Aortic smooth muscle cell (primary cell): ENCODE measurements around the gene OS9. TPM values are rescaled to one million over a fixed set of nuclear protein-coding genes. Genes with fewer than 3 reads are reported as not detected.

Experiments used
- total RNA-seq: library from RNA; depleted of rRNA; stranded (reverse); fragments of >200 nt; gene quantifications from 2 replicates; pipeline ENCODE4 v1.2.3, GENCODE V29; 2014

Gene OS9, protein sequence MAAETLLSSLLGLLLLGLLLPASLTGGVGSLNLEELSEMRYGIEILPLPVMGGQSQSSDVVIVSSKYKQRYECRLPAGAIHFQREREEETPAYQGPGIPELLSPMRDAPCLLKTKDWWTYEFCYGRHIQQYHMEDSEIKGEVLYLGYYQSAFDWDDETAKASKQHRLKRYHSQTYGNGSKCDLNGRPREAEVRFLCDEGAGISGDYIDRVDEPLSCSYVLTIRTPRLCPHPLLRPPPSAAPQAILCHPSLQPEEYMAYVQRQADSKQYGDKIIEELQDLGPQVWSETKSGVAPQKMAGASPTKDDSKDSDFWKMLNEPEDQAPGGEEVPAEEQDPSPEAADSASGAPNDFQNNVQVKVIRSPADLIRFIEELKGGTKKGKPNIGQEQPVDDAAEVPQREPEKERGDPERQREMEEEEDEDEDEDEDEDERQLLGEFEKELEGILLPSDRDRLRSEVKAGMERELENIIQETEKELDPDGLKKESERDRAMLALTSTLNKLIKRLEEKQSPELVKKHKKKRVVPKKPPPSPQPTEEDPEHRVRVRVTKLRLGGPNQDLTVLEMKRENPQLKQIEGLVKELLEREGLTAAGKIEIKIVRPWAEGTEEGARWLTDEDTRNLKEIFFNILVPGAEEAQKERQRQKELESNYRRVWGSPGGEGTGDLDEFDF
- 220 and 268 TPM in 2 replicates for total RNA-seq

DNA sequence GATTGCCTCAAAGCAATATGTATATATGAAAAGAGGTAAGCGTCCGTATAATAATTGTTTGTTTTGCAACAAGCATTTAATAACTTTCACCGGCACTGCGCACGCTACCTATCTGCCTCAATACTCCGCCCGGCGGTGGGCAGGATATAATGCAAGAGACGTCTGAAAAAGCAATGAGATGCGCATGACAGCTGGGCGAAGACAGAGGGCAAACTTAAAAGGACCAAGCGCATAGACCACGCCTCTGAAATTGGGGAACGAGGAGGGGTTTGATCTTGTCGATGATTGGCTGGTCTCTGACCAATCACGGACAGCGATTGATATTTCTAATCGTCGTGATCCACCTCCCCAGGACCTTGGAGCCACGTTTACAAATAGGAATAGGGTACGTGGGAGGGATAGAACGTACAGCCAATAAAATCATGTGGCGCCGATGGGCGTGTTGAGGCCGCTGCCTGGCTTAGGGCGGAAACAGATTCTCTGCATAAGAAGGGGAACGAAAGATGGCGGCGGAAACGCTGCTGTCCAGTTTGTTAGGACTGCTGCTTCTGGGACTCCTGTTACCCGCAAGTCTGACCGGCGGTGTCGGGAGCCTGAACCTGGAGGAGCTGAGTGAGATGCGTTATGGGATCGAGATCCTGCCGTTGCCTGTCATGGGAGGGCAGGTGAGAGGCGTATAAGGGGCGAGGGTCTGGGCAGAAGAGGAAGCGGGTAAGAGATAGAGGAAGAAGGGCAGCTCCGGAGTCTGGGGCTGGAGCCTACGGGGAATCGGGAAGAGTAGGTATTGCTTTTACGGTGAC, at the start of gene OS9:
Gene OS9, plus strand, starts transcription at position 474 of the 800 bp plus-strand sequence. Its CDS starts 30 bp downstream, at position 504.

GRCh38 chr12:57738661-57739237, 44.8 kb downstream of the OS9 start, which contains the start of gene AGAP2:
AGAP2 (minus strand) TSS chr12:57738742; CDS start chr12:57738246, 496 bp downstream.

DNA sequence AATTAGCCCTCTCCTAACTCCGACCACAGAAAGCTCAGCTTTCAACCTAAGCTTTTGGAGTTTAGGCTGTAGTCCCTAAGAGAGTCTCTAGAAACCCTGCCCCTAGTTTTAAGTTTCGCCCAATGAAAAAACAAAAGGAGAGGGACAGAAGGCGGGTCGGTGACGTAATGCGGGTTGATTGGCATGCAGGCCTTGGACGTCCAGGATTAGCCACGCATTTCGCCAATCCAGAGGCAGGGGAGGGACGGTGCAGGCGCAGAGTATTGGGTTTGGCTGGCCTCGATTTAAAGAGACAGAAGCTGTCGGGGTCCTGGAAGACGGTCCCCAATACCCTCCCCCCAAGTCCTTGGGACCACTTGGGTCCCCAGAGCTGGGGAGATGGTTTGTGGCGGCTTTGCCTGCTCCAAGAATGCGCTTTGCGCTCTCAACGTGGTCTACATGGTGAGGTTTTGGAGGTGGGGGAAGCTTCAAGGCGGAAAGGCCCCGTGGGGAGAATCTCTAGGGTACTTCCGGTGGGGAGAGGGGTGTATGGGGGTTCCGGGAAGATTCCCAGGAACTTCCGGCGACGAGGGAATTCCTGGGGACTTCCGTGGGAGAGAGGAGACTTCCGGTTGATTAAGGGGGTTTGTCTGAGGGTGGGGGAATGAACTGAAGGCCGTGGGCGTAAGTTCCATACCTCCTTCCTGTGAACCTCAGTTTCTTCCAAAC, 51.0 kb downstream of the OS9 start, which contains the start of gene TSPAN31:
Gene TSPAN31, plus strand, starts transcription at position 263 of the 708 bp plus-strand sequence. Its CDS starts 116 bp downstream, at position 379.

GRCh38 chr12:57751788-57752667, 58.1 kb downstream of the OS9 start, which contains the start of gene CDK4:
CDK4 (minus strand) TSS chr12:57752310; CDS start chr12:57751717, 593 bp downstream.

GRCh38 chr12:57754411-57755193, 60.7 kb downstream of the OS9 start, which contains the start of gene MARCHF9:
MARCHF9 (plus strand) TSS chr12:57755103; CDS start chr12:57755529, 426 bp downstream.

GRCh38 chr12:57766464-57767304, 72.8 kb downstream of the OS9 start, which contains the start of gene CYP27B1:
CYP27B1 (minus strand) TSS chr12:57767078; CDS start chr12:57767041, 37 bp downstream.

Other genes with a start within 250 kb of the OS9 start
- 0.06 TPM in 1 of 2 replicates, not detected in the other for gene INHBE, start 238.8 kb upstream of the OS9 start, total RNA-seq
- gene GLI1, start 234.3 kb upstream of the OS9 start, total RNA-seq = 0.13 and 0.31 TPM in 2 replicates
- gene ARHGAP9, start 214.3 kb upstream of the OS9 start, total RNA-seq = not detected in 2 replicates
- 117 and 143 TPM in 2 replicates for gene MARS1, start 206.1 kb upstream of the OS9 start, total RNA-seq
- 36.1 and 51.7 TPM in 2 replicates for gene DDIT3, start 173.6 kb upstream of the OS9 start, total RNA-seq
- gene MBD6, start 171.3 kb upstream of the OS9 start, total RNA-seq = 4.2 and 9.2 TPM in 2 replicates
- 77.5 and 94.4 TPM in 2 replicates for gene DCTN2, start 146.9 kb upstream of the OS9 start, total RNA-seq
- gene KIF5A, start 144.1 kb upstream of the OS9 start, total RNA-seq = 0.06 and 0.26 TPM in 2 replicates
- gene PIP4K2C, start 102.9 kb upstream of the OS9 start, total RNA-seq = 13.5 and 18.1 TPM in 2 replicates
- gene DTX3, start 89.3 kb upstream of the OS9 start, total RNA-seq = 13.2 and 15.7 TPM in 2 replicates
- 16.8 and 18.8 TPM in 2 replicates for gene ARHGEF25, start 82.7 kb upstream of the OS9 start, total RNA-seq
- gene B4GALNT1, start 60.9 kb upstream of the OS9 start, total RNA-seq = 1.5 and 2.6 TPM in 2 replicates
- gene AGAP2, start 44.6 kb downstream of the OS9 start, total RNA-seq = 0.13 and 0.19 TPM in 2 replicates
- 58.3 and 67.4 TPM in 2 replicates for gene TSPAN31, start 50.9 kb downstream of the OS9 start, total RNA-seq
- 145 and 155 TPM in 2 replicates for gene CDK4, start 58.2 kb downstream of the OS9 start, total RNA-seq
- gene MARCHF9, start 61.0 kb downstream of the OS9 start, total RNA-seq = 5.8 and 6.6 TPM in 2 replicates
- gene CYP27B1, start 72.9 kb downstream of the OS9 start, total RNA-seq = 0.19 and 0.40 TPM in 2 replicates
- 3.6 and 5.5 TPM in 2 replicates for gene METTL1, start 78.0 kb downstream of the OS9 start, total RNA-seq
- gene EEF1AKMT3, start 78.5 kb downstream of the OS9 start, total RNA-seq = 5.2 and 5.4 TPM in 2 replicates
- gene TSFM, start 88.7 kb downstream of the OS9 start, total RNA-seq = 16.6 and 17.2 TPM in 2 replicates
- gene AVIL, start 124.6 kb downstream of the OS9 start, total RNA-seq = 2.4 and 4.6 TPM in 2 replicates
- 38.3 and 60.7 TPM in 2 replicates for gene CTDSP2, start 152.6 kb downstream of the OS9 start, total RNA-seq
- 3.0 and 5.2 TPM in 2 replicates for gene ATP23, start 247.4 kb downstream of the OS9 start, total RNA-seq